ENCODE results near the gene PPCS. TPM values are rescaled to one million over a fixed set of nuclear protein-coding genes. Genes with fewer than 3 reads are reported as not detected.
A peak's percentile ranks its signal among the peaks of the same experiment; 100 is the strongest.

The PPCS gene
- total RNA-seq, 1 experiment from 2014 or later: 53.2 TPM

GRCh38 chr1:42456754-42457089 is 379 bp downstream of the PPCS start:
- Histone ChIP-seq H3K27ac (ENCODE audit: low read depth, low read length) (peak overlapping the region; percentile 93), H3K9me3 (ENCODE audit: control insufficient read depth in 1 of 2, insufficient read depth in 1 of 2, low read depth in 1 of 2, low read length in 2 of 2) (no peaks in the 10 kb centered on the region), H2AFZ (ENCODE audit: low read depth, low read length, poor library complexity, severe bottlenecking) (no peak overlapping the region), H3K9ac (ENCODE audit: low read length) (peak overlapping the region; percentile 94), H3K4me2 (ENCODE audit: low read length) (peak overlapping the region; percentile 95), H4K20me1 (ENCODE audit: insufficient read depth) (no peaks in the 10 kb centered on the region), H3K4me1 (ENCODE audit: control insufficient read depth in 1 of 2, insufficient read depth in 2 of 2, low read length in 2 of 2) (peaks cover 0 to 16% of the 10 kb centered on the region in 2 experiments; a peak in 3 of 4 replicates), H3K36me3 (ENCODE audit: control insufficient read depth in 1 of 2, insufficient read depth in 2 of 2, low read length in 2 of 2) (peaks cover 19 to 22% of the 10 kb centered on the region in 2 experiments; a peak in 3 of 4 replicates), H3K4me3 (replicated peaks in 1 of 2; ENCODE audit: low read depth in 1 of 2, low read length in 2 of 2) (peak overlapping the region; percentile 88 to 95), H3K9me2 (ENCODE audit: insufficient read depth) (no peaks in the 10 kb centered on the region), H3K27me3 (ENCODE audit: insufficient read depth, low read length) (no peaks in the 10 kb centered on the region), H3K79me2 (ENCODE audit: insufficient read depth, low read length) (peaks cover 18% of the 10 kb centered on the region)
- intact Hi-C loops (cut with micrococcal nuclease): loop anchor here (5.0 kb wide), 1 partner anchor 119 kb away; the partner anchor contains the start of gene FOXJ3
- no TSS peak for BruUV-seq (replicated peaks)
- ChIA-PET POLR2A (interaction anchor here (1.1 kb wide), 1 partner anchor 11 kb away, joined by 4 read pairs; no protein-coding TSS in a partner anchor), CTCF (interaction anchor here (1.5 kb wide), 1 partner anchor 23 kb away, joined by 4 read pairs; no protein-coding TSS in a partner anchor), RAD21 (ENCODE audit: low non-redundant PET in 1 of 2, low total read pairs in 2 of 2, uncharacterized antibody in 2 of 2, unreplicated experiment in 2 of 2) (no interaction called here)
- ATAC-seq (peak; percentile 73), DNase-seq (ENCODE audit: low read depth, low spot score) (no peak)
- TF ChIP-seq CTCF (IDR thresholded peaks at IDR 0.05 in 2 of 3, conservative IDR thresholded peaks at IDR 0.05 in 1 of 3; ENCODE audit: borderline replicate concordance in 1 of 3, insufficient read depth in 1 of 3, low read depth in 2 of 3, low read length in 2 of 3) (no peak), REST (IDR thresholded peaks at IDR 0.05; ENCODE audit: low read depth) (no peak), SP1 (IDR thresholded peaks at IDR 0.05; ENCODE audit: low read depth) (no peak), YY1 (IDR thresholded peaks at IDR 0.05; ENCODE audit: extremely low read depth, insufficient replicate concordance, low read depth, low read length) (no peak), ZBTB33 (IDR thresholded peaks at IDR 0.05; ENCODE audit: extremely low read depth, insufficient replicate concordance, low read length) (no peak), ZNF274 (IDR thresholded peaks at IDR 0.05; ENCODE audit: low read depth, low read length) (no peak), JUND (IDR thresholded peaks at IDR 0.05) (no peak), ELF1 (IDR thresholded peaks at IDR 0.05; ENCODE audit: borderline replicate concordance, low read depth) (peak; percentile 97), ZFX (IDR thresholded peaks at IDR 0.05) (peak; percentile 86), POLR2A (IDR thresholded peaks at IDR 0.05; ENCODE audit: borderline replicate concordance, extremely low read depth, insufficient read depth, insufficient read length) (no peak)
- TF ChIP-seq, protein P1, sequence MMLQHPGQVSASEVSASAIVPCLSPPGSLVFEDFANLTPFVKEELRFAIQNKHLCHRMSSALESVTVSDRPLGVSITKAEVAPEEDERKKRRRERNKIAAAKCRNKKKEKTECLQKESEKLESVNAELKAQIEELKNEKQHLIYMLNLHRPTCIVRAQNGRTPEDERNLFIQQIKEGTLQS (IDR thresholded peaks at IDR 0.05): no peak

Measured in HCT116 (cell line).